Ishikawa (cell line): ENCODE measurements around the gene FAM237B.

ENCODE experiments used
- CEBPB ChIP-seq: IDR thresholded peaks from 2 replicates; pipeline ENCODE4 v1.6.1; 2012
- CREB1 ChIP-seq: IDR thresholded peaks from 2 replicates; pipeline ENCODE4 v1.6.1; 2012; ENCODE audit warnings: low read depth
- EGR1 ChIP-seq: IDR thresholded peaks from 2 replicates; pipeline ENCODE4 v1.6.1; 2012
- EP300 ChIP-seq: IDR thresholded peaks from 2 replicates; pipeline ENCODE4 v1.6.1; 2012; ENCODE audit warnings: borderline replicate concordance
- FOXM1 ChIP-seq: IDR thresholded peaks from 2 replicates; pipeline ENCODE4 v1.6.1; 2012; ENCODE audit warnings: low read depth, borderline replicate concordance
- MAX ChIP-seq: IDR thresholded peaks from 2 replicates; pipeline ENCODE4 v1.6.1; 2012
- NFIC ChIP-seq: IDR thresholded peaks from 2 replicates; pipeline ENCODE4 v1.6.1; 2012
- RAD21 ChIP-seq: IDR thresholded peaks from 2 replicates; pipeline ENCODE4 v1.6.1; 2012; ENCODE audit warnings: low read depth
- REST ChIP-seq: IDR thresholded peaks from 2 replicates; pipeline ENCODE4 v1.6.1; 2012; ENCODE audit warnings: low read depth, mild to moderate bottlenecking
- TAF1 ChIP-seq: IDR thresholded peaks from 2 replicates; pipeline ENCODE4 v1.6.1; 2012; ENCODE audit warnings: low read depth, mild to moderate bottlenecking
- TCF12 ChIP-seq: IDR thresholded peaks from 2 replicates; pipeline ENCODE4 v1.6.1; 2012; ENCODE audit warnings: low read depth
- TEAD4 ChIP-seq: IDR thresholded peaks from 2 replicates; pipeline ENCODE4 v1.6.1; 2012
- USF1 ChIP-seq: IDR thresholded peaks from 2 replicates; pipeline ENCODE4 v1.6.1; 2012
- YY1 ChIP-seq: IDR thresholded peaks from 2 replicates; pipeline ENCODE4 v1.6.1; 2012; ENCODE audit warnings: low read depth
- ZBTB7A ChIP-seq: IDR thresholded peaks from 2 replicates; pipeline ENCODE4 v1.6.1; 2012; ENCODE audit warnings: low read depth

Gene FAM237B

GRCh38 chr7:90320801-90321494 is at the start of gene FAM237B:
Gene FAM237B (minus strand): TSS chr7:90321304. CDS start chr7:90319748, 1,556 bp downstream.
- TF ChIP-seq TEAD4 (no peak), ZBTB7A (no peak), MAX (no peak; the same call in 1 of the 2 replicates), FOXM1 (no peak), EGR1 (no peak), USF1 (no peak), NFIC (no peak), CEBPB (no peak), CREB1 (no peak), REST (no peak), YY1 (no peak), TAF1 (no peak), RAD21 (no peak), TCF12 (no peak)

GRCh38 chr7:90351987-90352386 is 30.9 kb upstream of the FAM237B start:
- TF ChIP-seq EGR1 (no peak), MAX (no peak), CEBPB (no peak), TEAD4 (no peak), RAD21 (no peak), NFIC (no peak), REST (no peak), TCF12 (no peak), CREB1 (no peak), ZBTB7A (no peak), EP300 (no peak), FOXM1 (no peak), YY1 (no peak), TAF1 (no peak), USF1 (no peak)

GRCh38 chr7:90349305-90349704 is 28.2 kb upstream of the FAM237B start:
- no peak for TF ChIP-seq REST
- no peak for TF ChIP-seq YY1
- no peak for TF ChIP-seq TEAD4
- TF ChIP-seq EGR1: no peak
- TF ChIP-seq EP300: no peak
- TF ChIP-seq RAD21: no peak
- no peak for TF ChIP-seq CEBPB

- TF ChIP-seq TCF12 (no peak), CREB1 (no peak), RAD21 (no peak), TEAD4 (no peak), ZBTB7A (no peak), USF1 (no peak), NFIC (no peak)
Observed at GRCh38 chr7:90347759-90348158, 26.7 kb upstream of the FAM237B start.
